Activated CD8-positive, alpha-beta T cell treated with anti-CD3 and anti-CD28 coated beads, Interleukin-2, amount 10 ng/mL, durations not matched to agents 7 days and 5 days (primary cell): Measurements from ENCODE around the gene AIG1. TPM values are rescaled to one million over a fixed set of nuclear protein-coding genes. Genes with fewer than 3 reads are reported as not detected.

Experiments used
- ATAC-seq: fragments of 150-1000 bp; cut with Tn5 transposase; one replicate; pipeline ENCODE4 v1.10.0; 2021; ENCODE audit warnings: moderate library complexity
- CTCF ChIA-PET: fragments of 350-600 bp; sonication (Branson Sonifier 250); formaldehyde crosslinking; loops from one replicate; lab custom pipeline; 2021; ENCODE audit warnings: antibody characterized with exemption; lab: Charles Lee
- POLR2A ChIA-PET: fragments of 350-600 bp; sonication (Branson Sonifier 250); formaldehyde crosslinking; loops from one replicate; lab custom pipeline; 2021; ENCODE audit warnings: antibody characterized with exemption; lab: Charles Lee
- DNase-seq: peaks from one replicate; pipeline ENCODE4 v3.0.0-alpha.2; 2020
- H3K27ac Mint-ChIP-seq: one replicate; pipeline ENCODE4 v1.8.0; 2021; ENCODE audit warnings: mild to moderate bottlenecking, mixed read lengths
- H3K27me3 Mint-ChIP-seq: one replicate; pipeline ENCODE4 v1.8.0; 2021; ENCODE audit warnings: low read depth, mixed read lengths
- H3K36me3 Mint-ChIP-seq: one replicate; pipeline ENCODE4 v1.8.0; 2021; ENCODE audit warnings: low read depth, mixed read lengths
- H3K4me1 Mint-ChIP-seq: one replicate; pipeline ENCODE4 v1.8.0; 2021; ENCODE audit warnings: low read depth, mixed read lengths
- H3K4me3 Mint-ChIP-seq: one replicate; pipeline ENCODE4 v1.8.0; 2021; ENCODE audit warnings: mild to moderate bottlenecking, mixed read lengths
- H3K9me3 Mint-ChIP-seq: one replicate; pipeline ENCODE4 v1.8.0; 2022; ENCODE audit warnings: mixed read lengths; ENCODE audit not compliant: insufficient read depth
- total RNA-seq, 2 experiments: library from RNA; stranded (reverse); gene quantifications; one replicate each; pipeline ENCODE4 v1.2.3, GENCODE V29; 2021

AIG1 gene
- total RNA-seq, 2 experiments from 2014 or later: 13.0 to 14.2 TPM

GRCh38 chr6:143115728-143116127, 55.0 kb downstream of the AIG1 start:
- ChIA-PET CTCF (no interaction called here), POLR2A (no interaction called here)
- Mint-ChIP-seq H3K27me3 (no peaks in the 10 kb centered on the region), H3K36me3 (no peaks in the 10 kb centered on the region), H3K27ac (no peak overlapping the region), H3K4me3 (no peak overlapping the region), H3K9me3 (no peaks in the 10 kb centered on the region), H3K4me1 (no peaks in the 10 kb centered on the region)
- DNase-seq: no peak
- no peak for ATAC-seq

GRCh38 chr6:143117108-143117507, 56.4 kb downstream of the AIG1 start:
- CTCF ChIA-PET: no interaction called here
- no peaks in the 10 kb centered on the region for H3K4me1 Mint-ChIP-seq
- ATAC-seq: no peak

GRCh38 chr6:143119260-143119659, 58.6 kb downstream of the AIG1 start:
- POLR2A ChIA-PET: no interaction called here
- no peak overlapping the region for H3K27ac Mint-ChIP-seq
- no peak for ATAC-seq

More at GRCh38 chr6:143117108-143117507, 56.4 kb downstream of the AIG1 start:
- Mint-ChIP-seq H3K9me3 (no peaks in the 10 kb centered on the region), H3K27ac (no peak overlapping the region), H3K4me3 (no peak overlapping the region), H3K27me3 (no peaks in the 10 kb centered on the region), H3K36me3 (no peaks in the 10 kb centered on the region)
- DNase-seq: no peak
- POLR2A ChIA-PET: no interaction called here

DNA sequence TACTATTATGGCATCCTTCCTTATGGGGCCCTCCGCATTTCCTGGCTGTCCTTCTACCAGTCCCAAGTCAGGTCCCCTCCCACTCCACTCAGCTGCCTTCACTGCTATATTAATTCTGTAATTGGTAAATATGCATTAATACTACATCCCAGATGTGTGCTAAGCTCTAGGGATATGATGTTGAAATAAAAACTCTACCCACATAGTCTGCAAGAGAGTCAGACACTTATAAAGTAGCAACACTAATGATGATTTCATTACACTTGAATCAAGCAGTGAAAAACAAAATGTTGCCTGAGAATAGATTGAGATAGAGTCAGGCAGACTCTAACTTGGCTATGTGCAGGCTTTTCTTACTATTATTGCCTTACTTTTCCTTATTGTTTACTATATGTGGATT, 62.4 kb downstream of the AIG1 start:
- Mint-ChIP-seq H3K9me3 (no peaks in the 10 kb centered on the region), H3K4me1 (no peaks in the 10 kb centered on the region), H3K27ac (no peak overlapping the region), H3K4me3 (no peak overlapping the region), H3K27me3 (no peaks in the 10 kb centered on the region), H3K36me3 (peaks cover 1% of the 10 kb centered on the region)
- ATAC-seq (no peak), DNase-seq (no peak)
- ChIA-PET CTCF (no interaction called here), POLR2A (no interaction called here)

More at GRCh38 chr6:143119260-143119659, 58.6 kb downstream of the AIG1 start:
- CTCF ChIA-PET: no interaction called here
- no peak for DNase-seq
- Mint-ChIP-seq H3K36me3 (no peaks in the 10 kb centered on the region), H3K9me3 (no peaks in the 10 kb centered on the region), H3K4me1 (no peaks in the 10 kb centered on the region), H3K27me3 (no peaks in the 10 kb centered on the region), H3K4me3 (no peak overlapping the region)

GRCh38 chr6:143123941-143124340, 63.3 kb downstream of the AIG1 start:
- ChIA-PET POLR2A (no interaction called here), CTCF (no interaction called here)
- Mint-ChIP-seq H3K36me3 (peaks cover 2% of the 10 kb centered on the region), H3K27ac (no peak overlapping the region), H3K27me3 (no peaks in the 10 kb centered on the region), H3K9me3 (no peaks in the 10 kb centered on the region), H3K4me1 (no peaks in the 10 kb centered on the region), H3K4me3 (no peak overlapping the region)
- ATAC-seq: no peak
- DNase-seq: no peak

- Mint-ChIP-seq H3K27ac (no peak overlapping the region), H3K4me3 (no peak overlapping the region), H3K27me3 (no peaks in the 10 kb centered on the region), H3K9me3 (no peaks in the 10 kb centered on the region), H3K36me3 (peaks cover 2% of the 10 kb centered on the region), H3K4me1 (no peaks in the 10 kb centered on the region)
- DNase-seq (no peak), ATAC-seq (no peak)
- ChIA-PET POLR2A (interaction anchor here (1.3 kb wide), 1 partner anchor 563 kb away, joined by 4 read pairs; no protein-coding TSS in a partner anchor), CTCF (no interaction called here)
Observed at GRCh38 chr6:143125455-143125854, 64.8 kb downstream of the AIG1 start.

- Mint-ChIP-seq H3K36me3 (peaks cover 5% of the 10 kb centered on the region), H3K27ac (no peak overlapping the region), H3K4me3 (no peak overlapping the region), H3K4me1 (no peaks in the 10 kb centered on the region), H3K27me3 (no peaks in the 10 kb centered on the region), H3K9me3 (peaks cover 3% of the 10 kb centered on the region)
- ChIA-PET CTCF (no interaction called here), POLR2A (interaction anchor here (1.3 kb wide), 1 partner anchor 564 kb away, joined by 4 read pairs; no protein-coding TSS in a partner anchor)
- no peak for ATAC-seq
- DNase-seq: no peak
Observed at GRCh38 chr6:143125864-143126573, 65.3 kb downstream of the AIG1 start.

GRCh38 chr6:143126574-143126941, 65.9 kb downstream of the AIG1 start:
- Mint-ChIP-seq H3K36me3 (peaks cover 9% of the 10 kb centered on the region), H3K27ac (no peak overlapping the region), H3K4me3 (no peak overlapping the region), H3K4me1 (no peaks in the 10 kb centered on the region), H3K9me3 (peaks cover 8% of the 10 kb centered on the region), H3K27me3 (no peaks in the 10 kb centered on the region)
- ChIA-PET POLR2A (no interaction called here), CTCF (no interaction called here)
- ATAC-seq (no peak), DNase-seq (no peak)

- ChIA-PET CTCF (no interaction called here), POLR2A (no interaction called here)
- Mint-ChIP-seq H3K9me3 (peaks cover 8% of the 10 kb centered on the region), H3K27ac (no peak overlapping the region), H3K4me3 (no peak overlapping the region), H3K27me3 (no peaks in the 10 kb centered on the region), H3K36me3 (peaks cover 9% of the 10 kb centered on the region), H3K4me1 (no peaks in the 10 kb centered on the region)
- DNase-seq (no peak), ATAC-seq (no peak)
Observed at GRCh38 chr6:143127941-143128680, 67.4 kb downstream of the AIG1 start.

DNA sequence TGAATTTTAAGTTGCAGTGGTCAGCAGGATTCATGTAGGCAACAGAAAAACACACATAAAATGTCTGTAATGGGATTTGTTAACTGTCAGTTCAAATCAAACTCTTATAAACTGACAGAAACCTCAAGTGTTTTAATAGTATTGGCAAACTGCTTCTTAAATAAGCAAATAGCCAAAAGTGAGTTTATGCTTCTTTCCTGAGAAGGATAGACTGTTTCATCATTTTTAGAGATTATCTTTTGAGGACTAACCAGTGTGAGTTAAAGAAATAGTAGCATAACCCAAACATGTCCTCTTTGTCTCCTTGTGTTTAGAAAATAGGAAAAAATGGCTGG, 68.0 kb downstream of the AIG1 start:
- ChIA-PET CTCF (no interaction called here), POLR2A (no interaction called here)
- Mint-ChIP-seq H3K27ac (no peak overlapping the region), H3K27me3 (no peaks in the 10 kb centered on the region), H3K9me3 (peaks cover 8% of the 10 kb centered on the region), H3K4me3 (no peak overlapping the region), H3K4me1 (no peaks in the 10 kb centered on the region), H3K36me3 (peaks cover 9% of the 10 kb centered on the region)
- DNase-seq (no peak), ATAC-seq (no peak)

GRCh38 chr6:143130928-143131327, 70.2 kb downstream of the AIG1 start:
- Mint-ChIP-seq H3K4me3 (no peak overlapping the region), H3K27ac (no peak overlapping the region), H3K27me3 (no peaks in the 10 kb centered on the region), H3K36me3 (peaks cover 9% of the 10 kb centered on the region), H3K4me1 (peaks cover 2% of the 10 kb centered on the region), H3K9me3 (peaks cover 8% of the 10 kb centered on the region)
- ChIA-PET CTCF (interaction anchor here (1.2 kb wide), 1 partner anchor 104 kb away, joined by 4 read pairs; no protein-coding TSS in a partner anchor), POLR2A (no interaction called here)
- DNase-seq (no peak), ATAC-seq (no peak)

- peaks cover 37% of the 10 kb centered on the region for H3K36me3 Mint-ChIP-seq
- no peak overlapping the region for H3K27ac Mint-ChIP-seq
- POLR2A ChIA-PET: no interaction called here
- peaks cover 18% of the 10 kb centered on the region for H3K9me3 Mint-ChIP-seq
- DNase-seq: no peak
- peaks cover 10% of the 10 kb centered on the region for H3K4me1 Mint-ChIP-seq
- no peak for ATAC-seq
- H3K4me3 Mint-ChIP-seq: no peak overlapping the region
- no peaks in the 10 kb centered on the region for H3K27me3 Mint-ChIP-seq
- CTCF ChIA-PET: no interaction called here
Observed at GRCh38 chr6:143135325-143135724, 74.6 kb downstream of the AIG1 start.
